Common myeloid progenitor, CD34-positive (primary cell): Measurements from ENCODE around the gene CUTC.

Source experiments
- CTCF ChIA-PET: fragments of 350-600 bp; sonication (Branson Sonifier 250); formaldehyde crosslinking; loops from one replicate; lab custom pipeline; 2021; ENCODE audit warnings: antibody characterized with exemption; lab: Charles Lee
- POLR2A ChIA-PET: fragments of 350-600 bp; sonication (Branson Sonifier 250); formaldehyde crosslinking; loops from one replicate; lab custom pipeline; 2021; ENCODE audit warnings: antibody characterized with exemption; lab: Charles Lee
- DNase-seq, 3 donors: peaks; one replicate each; pipeline versions ENCODE4 v3.0.0 to v3.0.0-alpha.2; 2013
- H3K27ac ChIP-seq, 2 experiments: 1 replicate in 1 of 2; 2 replicates in 1 of 2; pipeline ENCODE4 v1.7.0; 2013; ENCODE audit warnings: inconsistent platforms in 2 of 2, low read length in 2 of 2, mild to moderate bottlenecking in 2 of 2, low read depth in 1 of 2, moderate library complexity in 1 of 2; ENCODE audit not compliant: severe bottlenecking in 2 of 2, insufficient read depth in 1 of 2, poor library complexity in 1 of 2
- H3K27me3 ChIP-seq, 5 experiments: replicated peaks in 2 of 5; 1 replicate in 3 of 5; 2 replicates in 2 of 5; pipeline versions ENCODE4 v1.6.1 to v1.7.0; 2013; ENCODE audit warnings: low read length in 4 of 5, mild to moderate bottlenecking in 2 of 5, moderate library complexity in 2 of 5, inconsistent platforms in 1 of 5; ENCODE audit not compliant: insufficient read depth in 5 of 5, control insufficient read depth in 4 of 5
- H3K36me3 ChIP-seq, 4 experiments: 1 replicate in 2 of 4; 2 replicates in 2 of 4; pipeline versions ENCODE4 v1.6.1 to v1.7.0; 2013; ENCODE audit warnings: low read length in 3 of 4, control low read depth in 1 of 4, mild to moderate bottlenecking in 1 of 4; ENCODE audit not compliant: control insufficient read depth in 4 of 4, insufficient read depth in 4 of 4
- H3K4me1 ChIP-seq, 4 experiments: 1 replicate in 3 of 4; 2 replicates in 1 of 4; pipeline versions ENCODE4 v1.6.1 to v1.7.1; 2013; ENCODE audit warnings: low read length in 3 of 4, mild to moderate bottlenecking in 3 of 4, control low read depth in 1 of 4, inconsistent platforms in 1 of 4, moderate library complexity in 1 of 4; ENCODE audit not compliant: control insufficient read depth in 4 of 4, insufficient read depth in 4 of 4; ENCODE audit errors: control extremely low read depth in 1 of 4
- H3K4me3 ChIP-seq, 7 experiments: 1 replicate in 4 of 7; 2 replicates in 3 of 7; pipeline versions ENCODE4 v1.5.1 to v1.7.0; 2013; ENCODE audit warnings: mild to moderate bottlenecking in 7 of 7, low read length in 6 of 7, moderate library complexity in 6 of 7, inconsistent platforms in 2 of 7, low read depth in 2 of 7, control low read depth in 1 of 7; ENCODE audit not compliant: insufficient read depth in 4 of 7, control insufficient read depth in 1 of 7; ENCODE audit errors: extremely low read depth in 1 of 7
- H3K9me3 ChIP-seq, 5 experiments: 1 replicate in 4 of 5; 2 replicates in 1 of 5; pipeline versions ENCODE4 v1.6.1 to v1.7.1; 2013; ENCODE audit warnings: low read length in 4 of 5, mild to moderate bottlenecking in 2 of 5, inconsistent platforms in 1 of 5, low read depth in 1 of 5, moderate library complexity in 1 of 5; ENCODE audit not compliant: control insufficient read depth in 4 of 5, insufficient read depth in 2 of 5; ENCODE audit errors: control extremely low read depth in 1 of 5
- WGBS: methylation state at CpG from one replicate; pipeline ENCODE4 v1.1.5; 2013; ENCODE audit not compliant: insufficient coverage; 5-methylcytosine and 5-hydroxymethylcytosine counted together

CUTC gene

DNA sequence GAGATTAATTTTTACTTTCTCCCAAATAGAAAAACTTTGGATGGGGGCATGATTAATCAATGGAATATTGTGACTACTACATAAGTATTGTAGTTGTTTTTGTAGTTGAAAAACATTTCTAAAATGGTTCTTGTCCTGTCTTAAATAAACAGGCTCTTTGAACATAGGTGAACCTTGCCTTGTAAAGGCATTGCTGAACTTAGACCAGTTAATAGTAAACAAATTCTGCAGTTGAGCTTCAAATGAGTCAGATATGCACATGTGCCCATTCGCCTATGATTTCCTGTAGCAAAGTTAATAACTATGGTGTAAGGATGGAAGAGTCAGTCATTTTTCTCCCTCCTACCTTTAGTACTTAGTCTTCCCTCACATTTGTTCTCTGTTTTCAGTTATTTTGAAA is 22.6 kb downstream of the CUTC start:
- ChIA-PET POLR2A (no interaction called here), CTCF (no interaction called here)
- no peaks in the 10 kb centered on the region for H3K4me1 ChIP-seq
- no peaks in the 10 kb centered on the region for H3K27me3 ChIP-seq
- H3K4me3 ChIP-seq = no peak overlapping the region
- DNase-seq = no peak
- H3K9me3 ChIP-seq = no peaks in the 10 kb centered on the region
- H3K27ac ChIP-seq = no peak overlapping the region
- H3K36me3 ChIP-seq = peaks cover 31 to 87% (median 62%) of the 10 kb centered on the region in 4 experiments
- WGBS = no CpG with 5 or more reads among the region's 1 CpG

DNA sequence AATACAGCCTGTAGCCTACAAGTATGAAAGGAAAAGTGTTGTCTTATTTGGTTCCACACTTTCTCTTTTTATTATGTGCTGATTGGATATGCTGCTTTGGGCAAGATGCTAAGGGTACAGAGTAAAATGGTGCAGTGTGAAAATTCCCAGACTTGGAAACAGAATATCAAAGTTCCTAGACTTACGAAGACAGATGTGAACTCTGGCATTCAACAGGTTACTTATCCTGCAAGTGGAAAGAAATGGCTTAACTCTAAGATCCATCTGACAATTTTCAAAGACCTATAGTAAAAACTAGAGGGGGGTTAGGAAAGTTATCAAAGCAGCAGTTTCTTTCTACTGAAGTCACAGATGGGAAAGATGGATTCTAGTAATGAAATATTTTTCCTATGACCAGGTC is 24.1 kb downstream of the CUTC start:
- H3K9me3 ChIP-seq = no peaks in the 10 kb centered on the region
- peaks cover 34 to 91% (median 66%) of the 10 kb centered on the region in 4 experiments for H3K36me3 ChIP-seq
- DNase-seq = no peak
- ChIA-PET POLR2A (no interaction called here), CTCF (no interaction called here)
- no peak overlapping the region for H3K4me3 ChIP-seq
- H3K27me3 ChIP-seq = no peaks in the 10 kb centered on the region
- WGBS = no CpG with 5 or more reads among the region's 1 CpG
- no peak overlapping the region for H3K27ac ChIP-seq
- H3K4me1 ChIP-seq = no peaks in the 10 kb centered on the region

GRCh38 chr10:99758211-99758891 is 26.3 kb downstream of the CUTC start:
- DNase-seq = no peak
- ChIA-PET POLR2A (interaction anchor here (0.6 kb wide), 1 partner anchor 32 kb away, joined by 3 read pairs; no protein-coding TSS in a partner anchor), CTCF (no interaction called here)
- Histone ChIP-seq H3K4me3 (no peak overlapping the region), H3K9me3 (no peaks in the 10 kb centered on the region), H3K27me3 (no peaks in the 10 kb centered on the region), H3K36me3 (peaks cover 32 to 76% (median 54%) of the 10 kb centered on the region in 4 experiments), H3K27ac (no peak overlapping the region), H3K4me1 (no peaks in the 10 kb centered on the region)
- WGBS = 94% methylated on average over 2 of the region's 2 CpGs

DNA sequence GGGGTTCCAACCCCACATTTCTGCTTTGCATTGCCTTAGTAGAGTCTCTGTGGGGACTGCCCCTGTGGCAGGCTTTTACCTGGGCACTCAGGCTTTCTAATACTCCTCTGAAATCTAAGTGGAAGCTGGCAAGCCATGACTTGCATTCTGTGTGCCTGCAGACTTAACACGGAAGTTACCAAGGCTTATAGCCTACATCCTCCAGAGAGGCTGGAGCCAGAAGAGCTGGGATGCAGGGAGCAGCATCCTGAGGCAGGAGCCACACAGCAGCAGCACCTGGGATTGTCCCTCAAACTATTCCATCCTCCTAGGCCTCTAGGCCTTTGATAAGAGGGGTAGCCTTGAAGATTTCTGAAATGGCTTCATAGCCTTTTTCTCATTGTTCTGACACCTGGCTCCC is 28.3 kb downstream of the CUTC start:
- no peak for DNase-seq
- ChIA-PET POLR2A (no interaction called here), CTCF (interaction anchor here (0.7 kb wide), 1 partner anchor 9 kb away, joined by 3 read pairs; no protein-coding TSS in a partner anchor)
- Histone ChIP-seq H3K4me1 (no peaks in the 10 kb centered on the region), H3K4me3 (no peak overlapping the region), H3K36me3 (peaks cover 28 to 60% (median 43%) of the 10 kb centered on the region in 4 experiments), H3K9me3 (no peaks in the 10 kb centered on the region), H3K27ac (no peak overlapping the region), H3K27me3 (no peaks in the 10 kb centered on the region)
- 100% methylated on average over 1 of the region's 1 CpG for WGBS

GRCh38 chr10:99761365-99761764 is 29.3 kb downstream of the CUTC start:
- Histone ChIP-seq H3K36me3 (peaks cover 20 to 50% (median 34%) of the 10 kb centered on the region in 4 experiments), H3K4me1 (no peaks in the 10 kb centered on the region), H3K27ac (no peak overlapping the region), H3K27me3 (no peaks in the 10 kb centered on the region), H3K9me3 (no peaks in the 10 kb centered on the region), H3K4me3 (no peak overlapping the region)
- ChIA-PET POLR2A (no interaction called here), CTCF (no interaction called here)
- no peak for DNase-seq

DNA sequence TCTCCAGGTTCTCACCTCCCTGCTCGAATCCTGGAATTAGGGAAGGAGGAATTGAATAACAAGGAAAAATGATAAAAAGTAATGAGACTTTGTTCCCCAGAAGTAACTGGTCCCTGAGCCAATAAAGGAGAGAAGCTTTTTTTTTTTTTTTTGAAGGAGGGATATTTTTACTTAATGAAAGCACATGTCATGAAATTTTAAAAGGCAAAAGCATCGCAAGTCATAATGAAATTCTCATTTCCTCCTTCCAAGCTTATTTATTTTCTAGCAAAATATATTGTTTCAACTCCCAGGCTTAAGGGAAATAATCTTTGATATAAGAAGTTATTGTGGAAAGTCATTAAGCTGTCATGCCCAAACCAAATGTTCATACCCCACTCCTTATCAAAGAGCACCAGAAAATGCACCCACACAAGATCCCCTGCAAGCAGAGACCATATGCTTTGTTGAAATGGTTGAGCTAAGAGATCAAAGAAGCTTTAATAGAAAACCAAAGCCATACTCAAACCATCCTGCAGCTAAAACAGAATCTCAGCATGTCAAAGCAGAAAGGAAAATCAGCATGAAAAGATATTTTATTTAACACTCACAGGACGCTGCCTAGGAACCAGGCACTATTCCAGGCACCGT is 33.8 kb downstream of the CUTC start:
- H3K9me3 ChIP-seq = no peaks in the 10 kb centered on the region
- H3K36me3 ChIP-seq = peaks cover 2 to 8% (median 6%) of the 10 kb centered on the region in 4 experiments
- no peak overlapping the region for H3K27ac ChIP-seq
- no peak overlapping the region for H3K4me3 ChIP-seq
- CTCF ChIA-PET = interaction anchor here (0.9 to 1.1 kb wide), 2 partner anchors 15 to 24 kb away, joined by 3 read pairs; no protein-coding TSS in a partner anchor
- DNase-seq = peak in 1 of 3 donors; percentile 23
- POLR2A ChIA-PET = no interaction called here
- WGBS = 87% methylated on average over 3 of the region's 4 CpGs
- H3K4me1 ChIP-seq = no peaks in the 10 kb centered on the region
- H3K27me3 ChIP-seq = no peaks in the 10 kb centered on the region

GRCh38 chr10:99766302-99766681 is 34.3 kb downstream of the CUTC start:
- CTCF ChIA-PET = interaction anchor here (0.9 to 1.1 kb wide), 2 partner anchors 15 to 23 kb away, joined by 3 read pairs; no protein-coding TSS in a partner anchor
- no peak for DNase-seq

More at GRCh38 chr10:99766302-99766681, 34.3 kb downstream of the CUTC start:
- Histone ChIP-seq H3K36me3 (peaks cover 1 to 3% (median 2%) of the 10 kb centered on the region in 4 experiments), H3K4me1 (no peaks in the 10 kb centered on the region), H3K4me3 (no peak overlapping the region), H3K27me3 (no peaks in the 10 kb centered on the region), H3K9me3 (no peaks in the 10 kb centered on the region), H3K27ac (no peak overlapping the region)
- 92% methylated on average over 4 of the region's 8 CpGs for WGBS
- POLR2A ChIA-PET = no interaction called here
